ENCODE measurements around the gene ITGB8. TPM values are rescaled to one million over a fixed set of nuclear protein-coding genes. Genes with fewer than 3 reads are reported as not detected.
A peak's percentile ranks its signal among the peaks of the same experiment; 100 is the strongest.

Gene ITGB8
- total RNA-seq, 1 experiment from 2014 or later, result 1.9 TPM

- TF ChIP-seq ZNF281 (CRISPR knock-in tag; IDR thresholded peaks at IDR 0.05) (no peak), HMGA2 (CRISPR knock-in tag; IDR thresholded peaks at IDR 0.05) (no peak; the same call in 1 of the 2 replicates), CREB1 (CRISPR knock-in tag; IDR thresholded peaks at IDR 0.05) (no peak), NFYB (CRISPR knock-in tag; conservative IDR thresholded peaks at IDR 0.05; ENCODE audit: low read depth) (no peak), GABPB1 (CRISPR knock-in tag; IDR thresholded peaks at IDR 0.05) (no peak), ZNF317 (CRISPR knock-in tag; IDR thresholded peaks at IDR 0.05; ENCODE audit: borderline replicate concordance, low read depth) (0 out of 2 replicates have a peak, but pooled peaks have one; percentile 33), ZNF416 (CRISPR knock-in tag; IDR thresholded peaks at IDR 0.05) (no peak), GTF2I (CRISPR knock-in tag; conservative IDR thresholded peaks at IDR 0.05) (no peak), ATF6 (CRISPR knock-in tag; IDR thresholded peaks at IDR 0.05) (no peak), E2F4 (CRISPR knock-in tag; IDR thresholded peaks at IDR 0.05; ENCODE audit: borderline replicate concordance, low read depth) (no peak), PREB (CRISPR knock-in tag; IDR thresholded peaks at IDR 0.05; ENCODE audit: borderline replicate concordance) (no peak), ETV6 (CRISPR knock-in tag; IDR thresholded peaks at IDR 0.05) (no peak; the same call in 1 of the 2 replicates), IRF1 (CRISPR knock-in tag; IDR thresholded peaks at IDR 0.05) (no peak), AFF4 (CRISPR knock-in tag; IDR thresholded peaks at IDR 0.05; ENCODE audit: borderline replicate concordance) (no peak), ZBTB43 (CRISPR knock-in tag; IDR thresholded peaks at IDR 0.05) (no peak), RELA (CRISPR knock-in tag; IDR thresholded peaks at IDR 0.05; ENCODE audit: borderline replicate concordance) (0 out of 2 replicates have a peak, but pooled peaks have one; percentile 30), ATF1 (CRISPR knock-in tag; IDR thresholded peaks at IDR 0.05) (0 out of 2 replicates have a peak, but pooled peaks have one; percentile 72), MAX (CRISPR knock-in tag; IDR thresholded peaks at IDR 0.05) (no peak; the same call in 1 of the 2 replicates), ZNF121 (CRISPR knock-in tag; IDR thresholded peaks at IDR 0.05) (no peak), ZNF263 (CRISPR knock-in tag; IDR thresholded peaks at IDR 0.05; ENCODE audit: low read depth) (no peak; the same call in 1 of the 2 replicates)
Observed at GRCh38 chr7:20330928-20331909, 519 bp downstream of the ITGB8 start (continued).
